C4-2B (cell line): Measurements from ENCODE around the gene SF3A1.

Source experiments
- CTCF ChIP-seq: fragments of 450-650 bp; conservative IDR thresholded peaks from 2 replicates; pipeline ENCODE4 v1.5.1; 2017; ENCODE audit warnings: mild to moderate bottlenecking
- ZFX ChIP-seq: fragments of 450-650 bp; IDR thresholded peaks from 2 replicates; pipeline ENCODE4 v1.6.1; 2017

- TF ChIP-seq CTCF (no peak), ZFX (no peak)
These were observed 62.6 kb downstream of the SF3A1 start for GRCh38 chr22:30294066-30294465.
